Spleen (tissue), 11 donors: ENCODE data around the gene EWSR1. TPM values are rescaled to one million over a fixed set of nuclear protein-coding genes. Genes with fewer than 3 reads are reported as not detected.

Experiments
- DNase-seq: peaks from one replicate; pipeline ENCODE4 v3.0.0-alpha.2; 2020
- H3K27ac ChIP-seq, 8 donors: fragments of 200-600 bp; sonication (generic) in 7 of 8; 1 replicate in 4 of 8; 2 replicates in 4 of 8; pipeline versions ENCODE4 v1.5.0 to v1.8.0; 2016 to 2021; ENCODE audit warnings: inconsistent platforms in 4 of 8, mild to moderate bottlenecking in 4 of 8, moderate library complexity in 1 of 8
- H3K27me3 ChIP-seq, 7 donors: fragments of 200-600 bp; sonication (generic) in 6 of 7; replicated peaks in 1 of 7; 1 replicate in 4 of 7; 2 replicates in 3 of 7; pipeline versions ENCODE4 v1.5.0 to v1.8.0; 2016 to 2021; ENCODE audit warnings: inconsistent platforms in 3 of 7, mild to moderate bottlenecking in 1 of 7
- H3K36me3 ChIP-seq, 6 donors: fragments of 200-600 bp; sonication (generic) in 5 of 6; 1 replicate in 4 of 6; 2 replicates in 2 of 6; pipeline versions ENCODE4 v1.5.0 to v1.8.0; 2016 to 2021; ENCODE audit warnings: inconsistent platforms in 2 of 6
- H3K4me1 ChIP-seq, 6 donors: fragments of 200-600 bp; sonication (generic) in 5 of 6; 1 replicate in 3 of 6; 2 replicates in 3 of 6; pipeline versions ENCODE4 v1.5.0 to v1.8.0; 2016 to 2021; ENCODE audit warnings: inconsistent platforms in 3 of 6
- H3K4me3 ChIP-seq, 8 donors: fragments of 200-600 bp; sonication (generic) in 7 of 8; 1 replicate in 4 of 8; 2 replicates in 4 of 8; pipeline versions ENCODE4 v1.5.0 to v1.8.0; 2016 to 2021; ENCODE audit warnings: inconsistent platforms in 4 of 8, mild to moderate bottlenecking in 4 of 8, moderate library complexity in 2 of 8
- H3K9me3 ChIP-seq, 8 donors: fragments of 200-600 bp; sonication (generic) in 7 of 8; 1 replicate in 4 of 8; 2 replicates in 4 of 8; pipeline versions ENCODE4 v1.5.0 to v1.8.0; 2016 to 2021; ENCODE audit warnings: inconsistent platforms in 4 of 8
- CTCF ChIP-seq, 11 experiments: fragments of 200-600 bp in 7 of 11; fragments of 450-650 bp in 4 of 11; sonication (generic) in 4 of 11; IDR thresholded peaks in 8 of 11; conservative IDR thresholded peaks in 3 of 11; 1 replicate in 7 of 11; 2 replicates in 4 of 11; pipeline versions ENCODE4 v1.4.0 to v1.8.0; 2016 to 2021; ENCODE audit warnings: antibody characterized with exemption in 11 of 11, inconsistent platforms in 4 of 11, mild to moderate bottlenecking in 1 of 11
- POLR2A ChIP-seq, 3 donors: fragments of 450-650 bp; IDR thresholded peaks; one replicate each; pipeline ENCODE4 v1.5.1; 2017; ENCODE audit warnings: antibody characterized with exemption in 3 of 3, mild to moderate bottlenecking in 1 of 3
- POLR2AphosphoS5 ChIP-seq, 3 donors: sonication (generic); formaldehyde crosslinking; IDR thresholded peaks; one replicate each; pipeline ENCODE4 v1.5.1; 2017; ENCODE audit warnings: antibody characterized with exemption in 3 of 3
- WGBS, 5 donors: extraction: QIAGEN DNeasy Blood & Tissue Kit in 3 of 5; methylation state at CpG; one replicate each; pipeline versions ENCODE4 v1.1.5 to v1.1.7; 2013 to 2018; 5-methylcytosine and 5-hydroxymethylcytosine counted together
- intact Hi-C: fragments of 100-400 bp; cut with DNase I; formaldehyde crosslinking; loops from one replicate; pipeline ENCODE4 v1.15.0; 2023; ENCODE audit warnings: low total_unique reads
- polyA plus RNA-seq, 3 donors: library from polyadenylated mRNA; stranded (reverse); fragments of 200-250 nt; gene quantifications; one replicate each; pipeline ENCODE4 v1.2.1, GENCODE V29; 2013
- total RNA-seq, 7 donors: library from RNA; depleted of rRNA in 3 of 7; stranded (reverse); fragments of >200 nt in 3 of 7; fragmentation: NEBNext Ultra II Directional in 4 of 7; extraction: Animal tissue kit (Norgen Biotek cat#: 25700) in 4 of 7; gene quantifications; one replicate each; pipeline versions ENCODE4 v1.1.0 to v1.2.1, GENCODE V29; 2016 to 2021
- donor health status: healthy with polysubstance abuse.
- donor health status: DM: no; HTN: no; CAD: no; lungs with moderate emphysema.
- donor health status: DM: no; HTN: no; CAD: no.
- donor health status: Bipolar disorder and iron deficiency.
- donor health status: healthy.
- donor health status: DM: no; HTN: no; CAD: no.
- donor health status: DM: yes; HTN: yes; CAD: no.

EWSR1 gene
- total and polyA plus RNA-seq, 10 donors, result 127 to 282 (median 239) TPM

GRCh38 chr22:29331213-29331612 is 63.1 kb downstream of the EWSR1 start:
- no peak overlapping the region for H3K4me3 ChIP-seq
- H3K4me1 ChIP-seq, result peaks cover 3 to 32% (median 16%) of the 10 kb centered on the region in 6 donors
- TF ChIP-seq CTCF (IDR thresholded peaks at IDR 0.05 in 8 of 11, conservative IDR thresholded peaks at IDR 0.05 in 3 of 11) (no peak), POLR2A (IDR thresholded peaks at IDR 0.05) (no peak), POLR2AphosphoS5 (IDR thresholded peaks at IDR 0.05) (no peak)
- H3K9me3 ChIP-seq, result no peaks in the 10 kb centered on the region
- H3K27me3 ChIP-seq, result no peaks in the 10 kb centered on the region
- H3K27ac ChIP-seq, result peak overlapping the region in 5 of 8 donors; percentile 19 to 48 (median 34)
- no peak for DNase-seq
- intact Hi-C loops, result no loop called here
- peaks cover 0 to 100% (median 95%) of the 10 kb centered on the region in 6 donors for H3K36me3 ChIP-seq
- 83 to 93% (median 90%) methylated on average over 7 to 8 of the region's 8 CpGs for WGBS, 5 donors

GRCh38 chr22:29331658-29332300 is 63.7 kb downstream of the EWSR1 start:
- 86 to 93% (median 87%) methylated on average over 10 to 14 of the region's 14 CpGs for WGBS, 5 donors
- intact Hi-C loops, result no loop called here
- TF ChIP-seq POLR2AphosphoS5 (IDR thresholded peaks at IDR 0.05) (peak in 1 of 3 donors; percentile 16), POLR2A (IDR thresholded peaks at IDR 0.05) (no peak), CTCF (IDR thresholded peaks at IDR 0.05 in 8 of 11, conservative IDR thresholded peaks at IDR 0.05 in 3 of 11) (no peak)
- no peak overlapping the region for H3K27ac ChIP-seq
- H3K4me1 ChIP-seq, result peaks cover 3 to 28% (median 13%) of the 10 kb centered on the region in 6 donors
- no peaks in the 10 kb centered on the region for H3K27me3 ChIP-seq
- H3K36me3 ChIP-seq, result peaks cover 0 to 100% (median 98%) of the 10 kb centered on the region in 6 donors
- no peak overlapping the region for H3K4me3 ChIP-seq
- H3K9me3 ChIP-seq, result no peaks in the 10 kb centered on the region
- no peak for DNase-seq

GRCh38 chr22:29332886-29333496 is 64.9 kb downstream of the EWSR1 start:
- Histone ChIP-seq H3K4me3 (no peak overlapping the region), H3K4me1 (peaks cover 3 to 30% (median 14%) of the 10 kb centered on the region in 6 donors), H3K27me3 (no peaks in the 10 kb centered on the region), H3K9me3 (no peaks in the 10 kb centered on the region), H3K36me3 (peaks cover 0 to 100% (median 100%) of the 10 kb centered on the region in 6 donors), H3K27ac (no peak overlapping the region)
- DNase-seq, result no peak
- intact Hi-C loops, result no loop called here
- TF ChIP-seq POLR2AphosphoS5 (IDR thresholded peaks at IDR 0.05), result peak in 1 of 3 donors; percentile 7
- TF ChIP-seq CTCF (IDR thresholded peaks at IDR 0.05 in 8 of 11, conservative IDR thresholded peaks at IDR 0.05 in 3 of 11), result no peak
- TF ChIP-seq POLR2A (IDR thresholded peaks at IDR 0.05), result no peak
- WGBS, 5 donors, result 84 to 95% (median 90%) methylated on average over 3 to 8 of the region's 8 CpGs

- Histone ChIP-seq H3K27me3 (no peaks in the 10 kb centered on the region), H3K27ac (no peak overlapping the region), H3K36me3 (peaks cover 0 to 100% (median 100%) of the 10 kb centered on the region in 6 donors), H3K9me3 (no peaks in the 10 kb centered on the region), H3K4me3 (no peak overlapping the region), H3K4me1 (peaks cover 3 to 30% (median 14%) of the 10 kb centered on the region in 6 donors)
- TF ChIP-seq POLR2A (IDR thresholded peaks at IDR 0.05) (no peak), CTCF (IDR thresholded peaks at IDR 0.05 in 8 of 11, conservative IDR thresholded peaks at IDR 0.05 in 3 of 11) (no peak), POLR2AphosphoS5 (IDR thresholded peaks at IDR 0.05) (no peak)
- 89 to 99% (median 94%) methylated on average over 6 to 7 of the region's 7 CpGs for WGBS, 5 donors
- intact Hi-C loops, result no loop called here
- no peak for DNase-seq
Observed at GRCh38 chr22:29334148-29334547, 66.1 kb downstream of the EWSR1 start.
